ENCODE data around the gene NYAP2. TPM values are rescaled to one million over a fixed set of nuclear protein-coding genes. Genes with fewer than 3 reads are reported as not detected.

Gene NYAP2
- total RNA-seq, 2 experiments from 2014 or later = 0.06 TPM; not detected in 1

DNA sequence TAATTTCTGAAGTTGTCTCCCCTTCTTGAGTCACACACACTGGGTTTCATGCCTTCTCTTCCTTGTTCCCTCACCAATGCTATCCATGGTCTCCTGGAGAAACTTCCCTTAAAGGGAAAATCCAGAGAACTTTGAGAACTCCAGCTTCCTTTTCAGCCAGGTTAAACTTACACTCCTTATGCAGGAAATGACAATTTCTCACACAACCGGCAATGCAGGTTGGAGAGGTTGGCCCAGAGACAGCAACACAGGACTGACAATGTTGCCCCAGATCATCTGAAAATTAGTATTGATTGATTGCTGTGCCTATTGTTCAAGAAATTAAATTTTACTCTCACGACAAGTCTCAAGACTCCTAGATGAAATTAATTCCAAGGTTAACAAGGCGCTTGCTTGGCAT is 292.2 kb downstream of the NYAP2 start:
- H3K27ac Mint-ChIP-seq = no peak overlapping the region
- no peaks in the 10 kb centered on the region for H3K4me1 Mint-ChIP-seq
- H3K9me3 Mint-ChIP-seq = no peaks in the 10 kb centered on the region
- H3K27me3 Mint-ChIP-seq = peaks cover 11% of the 10 kb centered on the region
- H3K36me3 Mint-ChIP-seq = no peaks in the 10 kb centered on the region
- DNase-seq = no peak
- no peak overlapping the region for H3K4me3 Mint-ChIP-seq

DNA sequence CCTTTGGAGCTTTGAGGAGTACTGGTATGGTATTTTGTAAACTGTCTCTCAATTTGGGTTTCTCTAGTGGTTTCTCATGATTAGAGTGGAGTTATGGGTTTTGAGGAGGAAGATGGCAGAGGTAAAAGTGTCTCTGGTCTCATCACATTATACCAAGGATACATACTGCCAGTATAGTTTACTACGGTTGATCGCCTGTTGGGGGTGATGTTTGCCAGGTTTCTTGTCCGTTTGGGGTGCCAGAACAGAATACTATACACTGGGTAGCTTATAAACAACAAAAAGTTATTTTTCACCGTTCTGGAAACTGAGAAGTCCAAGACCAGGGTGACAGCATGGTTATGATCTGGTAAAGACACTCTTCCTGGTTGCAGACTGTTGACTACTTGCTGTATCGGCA is 293.7 kb downstream of the NYAP2 start:
- no peaks in the 10 kb centered on the region for H3K9me3 Mint-ChIP-seq
- H3K36me3 Mint-ChIP-seq = no peaks in the 10 kb centered on the region
- H3K27me3 Mint-ChIP-seq = peaks cover 15% of the 10 kb centered on the region
- H3K4me3 Mint-ChIP-seq = no peak overlapping the region
- no peak overlapping the region for H3K27ac Mint-ChIP-seq
- DNase-seq = no peak
- H3K4me1 Mint-ChIP-seq = no peaks in the 10 kb centered on the region

DNA sequence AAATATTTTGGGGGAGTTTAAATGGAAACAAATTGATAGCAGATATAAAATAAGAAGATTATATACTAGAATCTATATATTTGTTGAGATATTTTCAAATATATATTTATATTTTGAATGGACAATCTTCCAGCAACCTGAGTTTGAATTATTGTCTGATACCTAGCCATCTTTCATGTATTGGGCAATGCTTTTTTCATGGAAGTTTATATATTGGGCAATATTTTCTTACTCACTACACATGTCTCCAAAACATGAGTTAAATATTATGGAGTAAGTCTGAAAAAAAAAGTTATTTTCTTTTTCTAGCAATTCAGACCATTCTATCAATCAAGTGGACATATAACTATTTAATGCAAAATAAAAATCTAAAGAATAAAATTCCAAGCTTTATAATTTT is 295.2 kb downstream of the NYAP2 start:
- Mint-ChIP-seq H3K9me3 (no peaks in the 10 kb centered on the region), H3K36me3 (no peaks in the 10 kb centered on the region), H3K27me3 (peaks cover 17% of the 10 kb centered on the region), H3K4me3 (no peak overlapping the region), H3K27ac (no peak overlapping the region), H3K4me1 (no peaks in the 10 kb centered on the region)
- no peak for DNase-seq

DNA sequence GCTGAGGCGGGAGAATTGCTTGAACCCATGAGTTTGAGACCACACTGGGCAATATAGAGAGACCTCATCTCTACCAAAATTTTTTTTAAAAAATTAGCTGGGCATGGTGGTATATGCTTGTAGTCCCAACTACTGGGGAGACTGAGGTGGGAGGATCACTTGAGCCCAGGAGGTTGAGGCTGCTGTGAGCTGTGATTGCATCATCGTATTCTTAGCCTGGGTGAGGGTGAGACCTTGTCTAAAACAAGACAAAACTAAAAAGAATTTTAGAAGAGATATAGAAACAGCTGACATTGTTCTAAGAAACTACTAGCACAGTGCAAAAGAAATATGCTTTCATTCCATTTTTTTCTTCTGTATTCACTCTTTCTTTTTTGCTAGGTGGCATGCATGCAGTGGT is 298.4 kb downstream of the NYAP2 start:
- no peaks in the 10 kb centered on the region for H3K9me3 Mint-ChIP-seq
- H3K27ac Mint-ChIP-seq = no peak overlapping the region
- H3K4me3 Mint-ChIP-seq = no peak overlapping the region
- DNase-seq = no peak
- H3K4me1 Mint-ChIP-seq = no peaks in the 10 kb centered on the region
- H3K27me3 Mint-ChIP-seq = peaks cover 19% of the 10 kb centered on the region
- no peaks in the 10 kb centered on the region for H3K36me3 Mint-ChIP-seq
